ENCODE data around the gene PDE4A.
A peak's percentile ranks its signal among the peaks of the same experiment; 100 is the strongest.

Gene PDE4A

DNA sequence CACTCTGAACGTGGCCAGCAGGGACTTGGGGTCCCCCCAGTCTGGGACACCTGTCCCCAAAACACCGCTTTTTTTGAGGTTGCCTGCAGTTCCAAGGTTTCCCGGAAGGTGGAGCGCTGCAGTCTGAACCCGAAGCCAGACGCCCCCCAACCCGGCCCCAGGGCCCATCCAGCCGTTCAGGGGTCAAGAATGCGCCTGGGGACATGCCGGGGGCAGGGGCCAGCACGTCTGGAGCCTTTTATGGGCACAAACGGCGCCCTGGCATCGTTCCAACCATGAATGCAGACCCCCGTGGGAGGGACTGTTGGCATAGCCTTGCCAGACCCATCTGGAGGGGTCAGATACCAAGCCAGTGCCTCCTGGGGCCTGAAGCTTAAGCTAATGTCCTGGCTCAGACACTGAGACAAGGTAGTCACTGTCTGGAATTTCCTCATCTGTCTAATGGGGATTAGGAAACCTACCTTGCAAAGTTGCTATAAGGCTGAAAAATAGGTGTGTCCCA, 90.0 kb downstream of the PDE4A start:
- DNase-seq (ENCODE audit: low spot score): peak; percentile 55

DNA sequence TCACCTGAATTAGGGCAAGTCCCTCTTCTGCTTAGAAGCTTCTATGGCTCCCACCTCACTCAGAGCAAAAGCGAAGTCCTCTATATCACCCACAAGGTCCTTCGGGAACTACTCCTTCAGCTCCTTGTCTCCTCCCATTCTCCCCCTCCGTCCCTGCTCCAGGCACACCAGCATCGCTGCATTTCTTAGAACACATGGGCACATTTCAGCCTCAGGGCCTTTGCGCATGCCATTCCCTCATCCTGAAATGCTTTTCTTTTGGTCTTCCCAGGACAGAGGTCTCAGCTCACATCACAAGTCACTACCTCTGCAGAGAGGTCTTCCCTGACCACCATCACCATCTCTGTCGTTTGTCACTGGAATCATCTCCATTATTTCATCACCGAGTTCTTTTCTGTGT, 92.9 kb downstream of the PDE4A start:
- DNase-seq (ENCODE audit: low spot score): no peak

DNA sequence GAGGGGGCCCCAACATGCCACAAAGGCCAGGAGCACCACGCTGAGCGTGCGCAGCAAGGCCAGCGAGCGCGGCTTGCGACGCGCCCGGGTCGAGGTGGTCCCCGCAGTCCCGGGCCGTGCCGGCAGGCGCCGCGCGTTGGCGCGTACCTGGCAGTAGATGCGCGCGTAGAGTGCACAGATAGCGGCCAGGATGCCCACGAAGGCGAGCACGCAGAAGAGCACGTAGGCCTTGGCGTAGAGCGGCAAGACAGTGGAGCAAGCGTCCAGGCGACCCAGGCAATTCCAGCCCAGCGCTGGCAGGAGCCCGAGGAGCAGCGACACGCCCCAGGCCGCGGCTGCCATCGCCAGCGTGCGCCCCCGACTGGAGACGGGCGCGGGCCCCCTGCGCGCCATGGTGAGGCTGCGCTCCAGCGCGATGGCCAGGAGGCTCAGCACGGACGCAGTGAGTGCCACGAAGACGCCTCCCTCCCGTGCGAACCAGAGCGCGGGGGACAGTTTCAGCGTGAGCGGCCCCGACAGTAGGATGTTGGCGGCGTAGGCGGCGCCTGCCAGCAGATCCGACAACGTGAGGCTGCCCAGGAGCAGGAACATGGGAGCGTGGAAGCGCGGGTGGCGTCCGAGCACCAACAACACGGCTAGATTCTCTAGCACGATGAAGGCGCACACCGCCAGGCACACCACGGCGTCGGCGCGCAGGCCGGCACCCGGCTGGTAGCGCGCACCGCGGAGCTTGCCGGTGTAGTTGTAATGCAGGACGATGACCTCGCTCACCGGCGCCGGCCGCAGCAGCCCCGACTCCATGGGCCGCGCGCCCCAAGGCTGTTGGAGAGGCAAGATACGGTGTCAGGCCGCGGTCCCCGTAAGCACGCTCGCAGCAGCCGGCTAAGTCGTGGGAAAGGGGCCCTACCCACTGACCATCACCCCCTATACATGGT, 94.1 kb downstream of the PDE4A start:
- DNase-seq (ENCODE audit: low spot score): no peak

DNA sequence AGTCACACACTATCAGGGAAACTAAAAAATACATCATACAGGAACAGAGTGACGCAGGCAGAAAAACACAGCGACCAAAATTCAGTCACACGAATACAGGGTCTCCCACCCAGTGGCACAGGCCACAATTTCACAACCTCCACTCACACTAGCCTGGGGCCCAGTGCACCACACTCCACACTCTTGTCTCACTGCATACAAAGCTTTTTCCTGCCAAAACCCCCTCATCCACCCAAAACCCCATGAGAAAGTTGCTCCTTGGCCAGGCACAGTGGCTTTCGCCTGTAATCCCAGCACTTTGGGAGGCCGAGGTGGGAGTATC, 95.7 kb downstream of the PDE4A start:
- DNase-seq (ENCODE audit: low spot score): no peak

DNA sequence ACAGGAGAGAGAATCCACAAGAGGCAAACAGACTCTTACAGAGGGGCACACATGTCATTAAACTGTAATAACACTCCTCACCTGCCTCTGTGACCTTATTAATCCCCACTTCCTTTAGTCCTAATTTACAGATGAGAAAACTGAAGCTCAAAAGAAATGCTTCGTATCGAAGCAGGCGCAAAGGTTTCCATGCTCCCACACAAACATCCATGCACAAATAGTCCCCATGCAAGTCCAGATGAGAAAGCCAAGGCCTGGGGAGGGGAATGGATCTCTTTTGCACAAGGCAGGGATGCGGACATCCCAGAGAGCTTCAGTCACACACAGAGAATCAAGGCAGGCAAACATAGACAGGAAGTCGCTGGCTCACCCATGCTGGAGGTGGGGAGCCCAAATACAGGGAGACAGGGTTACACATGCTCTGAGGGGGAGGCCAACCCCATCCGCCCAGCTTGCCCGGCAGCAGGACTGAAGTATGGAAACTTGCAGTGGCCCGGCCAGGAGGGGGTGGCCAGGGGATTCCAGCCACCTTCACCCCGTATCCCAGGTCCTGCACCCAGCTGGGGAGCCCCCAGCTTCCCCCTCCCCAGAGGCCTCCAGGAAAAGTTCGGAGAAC, 96.4 kb downstream of the PDE4A start:
- peak; percentile 25 for DNase-seq (ENCODE audit: low spot score)

DNA sequence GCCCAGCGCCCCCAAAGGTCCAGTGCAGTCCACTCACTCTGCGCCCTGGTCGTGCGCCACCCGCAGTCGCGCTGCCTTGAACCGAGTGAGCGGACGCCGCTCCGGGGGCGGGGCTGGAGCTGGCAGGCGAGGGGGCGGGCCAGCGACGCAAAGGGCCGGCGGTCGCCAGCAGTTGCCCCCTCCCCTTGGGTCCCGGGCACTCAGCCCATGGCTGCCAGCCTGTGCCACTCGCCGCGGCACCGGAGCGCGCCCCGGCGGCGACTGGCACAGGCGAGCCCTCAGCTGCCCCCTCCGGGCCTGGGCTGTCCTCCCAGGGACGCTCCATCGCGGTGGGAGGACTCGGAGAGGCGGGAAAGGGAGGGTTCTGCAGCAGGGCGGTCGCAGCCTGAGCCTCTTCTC, 97.0 kb downstream of the PDE4A start, which contains the start of gene S1PR5:
Gene S1PR5 (minus strand): TSS at position 87 of the 399 bp plus-strand sequence. CDS start 2,436 bp downstream, outside the sequence.
- DNase-seq (ENCODE audit: low spot score): peak; percentile 59

DNA sequence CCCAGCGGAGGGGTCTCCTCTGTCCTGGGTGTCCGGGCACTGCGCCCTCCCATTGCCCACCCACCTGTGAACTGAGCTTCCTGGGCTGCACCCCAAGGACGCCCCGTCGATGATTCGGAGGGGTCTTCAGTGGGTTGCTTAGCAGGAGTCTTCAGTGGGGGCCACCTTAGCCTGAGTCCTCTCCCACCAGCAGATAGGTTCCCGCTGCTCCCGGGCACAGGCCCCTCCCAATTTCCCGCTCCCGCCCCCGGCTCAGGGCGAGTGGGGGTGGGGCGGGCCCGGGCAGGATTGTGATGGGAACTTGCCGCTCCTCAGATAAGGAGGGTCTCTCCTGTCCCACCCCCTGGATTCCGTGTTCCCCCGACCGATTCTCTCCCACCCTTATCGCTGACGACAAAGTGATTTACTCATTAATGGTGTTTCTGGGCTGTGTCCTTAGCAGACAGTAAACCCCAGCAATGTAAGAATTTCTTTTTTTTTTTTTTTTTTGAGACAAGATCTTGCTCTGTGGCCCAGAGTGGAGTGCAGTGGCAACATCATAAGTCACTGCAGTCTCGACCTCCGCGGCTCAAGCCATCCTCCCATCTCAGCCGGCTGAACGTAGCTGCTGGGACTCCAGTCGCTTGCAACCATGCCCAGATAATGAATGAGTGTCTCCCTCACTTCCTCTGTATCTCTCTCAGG, 97.6 kb downstream of the PDE4A start:
- DNase-seq (ENCODE audit: low spot score): no peak

DNA sequence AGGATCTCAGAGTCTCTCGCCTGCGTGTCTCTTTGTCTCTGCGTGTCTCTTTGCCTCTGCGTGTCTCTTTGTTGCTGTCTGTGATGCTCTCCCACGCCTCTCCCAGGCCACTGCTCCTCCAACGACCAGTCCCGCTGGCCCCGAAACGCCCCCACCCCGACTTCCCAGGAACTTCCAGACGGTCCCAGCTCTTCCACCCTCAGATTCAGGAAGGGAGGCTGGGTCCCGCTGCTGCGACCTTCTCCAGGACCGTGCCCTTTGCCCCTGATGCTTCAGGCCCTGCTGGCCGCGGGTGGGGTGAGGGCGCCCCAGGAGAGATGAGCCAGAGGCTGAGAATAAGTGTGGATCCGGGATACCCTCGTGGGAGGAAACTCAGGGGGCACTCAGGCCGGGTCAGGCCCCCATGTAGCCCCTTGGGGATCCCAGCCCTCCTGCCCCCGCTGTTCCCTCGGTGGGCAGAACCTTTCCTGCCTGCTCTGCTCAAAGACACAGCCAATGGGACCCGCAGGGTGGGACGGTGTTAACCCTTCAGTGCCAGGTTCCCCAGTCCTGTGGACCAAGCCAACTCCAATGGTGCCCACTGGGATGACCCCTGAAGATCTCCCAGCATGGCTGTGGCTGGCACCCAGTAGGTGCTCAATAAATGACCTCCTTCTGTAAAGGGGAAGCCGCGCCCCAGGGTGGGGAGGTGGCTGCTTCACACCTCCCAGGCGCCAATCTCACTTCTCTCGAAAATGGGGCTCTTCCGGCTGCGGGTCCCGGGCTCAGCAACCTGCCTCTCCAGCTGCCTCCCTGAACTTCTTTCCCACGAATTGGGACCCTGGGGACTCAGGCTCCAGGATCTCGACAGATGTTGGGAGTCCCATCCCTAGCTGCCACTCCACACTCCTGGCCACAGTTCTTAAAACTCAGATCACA, 98.4 kb downstream of the PDE4A start:
- no peak for DNase-seq (ENCODE audit: low spot score)
